OCI-LY7 (cell line): ENCODE data around the gene ATP6V0B.

Source experiments
- CTCF ChIP-seq: fragments of 200-600 bp; sonication (generic); conservative IDR thresholded peaks from 2 replicates; pipeline ENCODE4 v1.5.1; 2014; ENCODE audit warnings: mild to moderate bottlenecking, antibody characterized with exemption, low read length, moderate library complexity, mixed read lengths
- EZH2phosphoT487 ChIP-seq: fragments of 200-600 bp; sonication (generic); IDR thresholded peaks from 2 replicates; pipeline ENCODE4 v1.6.1; 2018; ENCODE audit warnings: low read depth, borderline replicate concordance, mild to moderate bottlenecking, mixed run types, antibody characterized with exemption, low read length, moderate library complexity, mixed read lengths

GRCh38 chr1:43949678-43950077 is 25.1 kb upstream of the ATP6V0B start:
- TF ChIP-seq CTCF (no peak), EZH2phosphoT487 (no peak)
